Measurements from ENCODE around the gene AAMP. TPM values are rescaled to one million over a fixed set of nuclear protein-coding genes. Genes with fewer than 3 reads are reported as not detected.
A peak's percentile ranks its signal among the peaks of the same experiment; 100 is the strongest.

The AAMP gene
- total RNA-seq, 3 donors from 2014 or later (not counting 1 experiment from before 2014, with no cell fraction given): 52.5 to 61.6 (median 60.0) TPM

- Mint-ChIP-seq H3K4me1 (peaks cover 63 to 65% of the 10 kb centered on the region in 2 donors), H3K9me3 (no peaks in the 10 kb centered on the region), H3K27ac (peak overlapping the region; percentile 98 to 99), H3K36me3 (peaks cover 11% of the 10 kb centered on the region), H3K4me3 (peak overlapping the region; percentile 96), H3K27me3 (ENCODE audit: low read depth in 2 of 2) (no peaks in the 10 kb centered on the region)
- ATAC-seq: no peak
- no peak for TF ChIP-seq CTCF (IDR thresholded peaks at IDR 0.05)
- Histone ChIP-seq H3K36me3 (ENCODE audit: control insufficient read depth, insufficient read depth, low read length) (peaks cover 15% of the 10 kb centered on the region), H3K27me3 (ENCODE audit: control insufficient read depth, insufficient read depth, low read length) (no peaks in the 10 kb centered on the region), H3K27ac (ENCODE audit: low read length) (peak overlapping the region; percentile 100), H3K4me3 (ENCODE audit: low read length) (peak overlapping the region; percentile 100), H3K4me1 (ENCODE audit: control insufficient read depth, insufficient read depth, low read length) (peaks cover 44% of the 10 kb centered on the region), H3K9me3 (ENCODE audit: control insufficient read depth, insufficient read depth, low read length) (no peaks in the 10 kb centered on the region)
- intact Hi-C loops (cut with micrococcal nuclease): loop anchor here (5.0 kb wide), 3 partner anchors 91 to 679 kb away; partner anchors contain the start of genes CTDSP1 and CXCR2
- peak in 1 of 2 donors; percentile 57 for DNase-seq
- 0% methylated on average over 4 of the region's 4 CpGs for WGBS (ENCODE audit: insufficient coverage)
Observed at GRCh38 chr2:218218268-218219185, 51.4 kb downstream of the AAMP start.

- DNase-seq (peak; percentile 62 to 78), ATAC-seq (peak; percentile 49 to 77 (median 57))
- TF ChIP-seq CTCF (IDR thresholded peaks at IDR 0.05): no peak
- intact Hi-C loops (cut with micrococcal nuclease): loop anchor here (1.0 to 5.0 kb wide), 4 partner anchors 12 to 680 kb away; partner anchors contain the start of genes CTDSP1 and CXCR2
- H3K27me3 ChIP-seq (ENCODE audit: control insufficient read depth, insufficient read depth, low read length): no peaks in the 10 kb centered on the region
- under 1% methylated on average over 46 of the region's 47 CpGs for WGBS (ENCODE audit: insufficient coverage)
- H3K36me3 ChIP-seq (ENCODE audit: control insufficient read depth, insufficient read depth, low read length): peaks cover 13% of the 10 kb centered on the region
- no peaks in the 10 kb centered on the region for H3K9me3 Mint-ChIP-seq
- no peaks in the 10 kb centered on the region for H3K27me3 Mint-ChIP-seq (ENCODE audit: low read depth in 2 of 2)
- H3K36me3 Mint-ChIP-seq: peaks cover 11% of the 10 kb centered on the region
- peak overlapping the region; percentile 96 for H3K4me3 Mint-ChIP-seq
- peaks cover 54 to 56% of the 10 kb centered on the region in 2 donors for H3K4me1 Mint-ChIP-seq
- peaks cover 39% of the 10 kb centered on the region for H3K4me1 ChIP-seq (ENCODE audit: control insufficient read depth, insufficient read depth, low read length)
- peak overlapping the region; percentile 98 to 99 for H3K27ac Mint-ChIP-seq
- H3K27ac ChIP-seq (ENCODE audit: low read length): peak overlapping the region; percentile 100
- no peaks in the 10 kb centered on the region for H3K9me3 ChIP-seq (ENCODE audit: control insufficient read depth, insufficient read depth, low read length)
- peak overlapping the region; percentile 100 for H3K4me3 ChIP-seq (ENCODE audit: low read length)
Observed at GRCh38 chr2:218217360-218218267, 52.3 kb downstream of the AAMP start.

DNA sequence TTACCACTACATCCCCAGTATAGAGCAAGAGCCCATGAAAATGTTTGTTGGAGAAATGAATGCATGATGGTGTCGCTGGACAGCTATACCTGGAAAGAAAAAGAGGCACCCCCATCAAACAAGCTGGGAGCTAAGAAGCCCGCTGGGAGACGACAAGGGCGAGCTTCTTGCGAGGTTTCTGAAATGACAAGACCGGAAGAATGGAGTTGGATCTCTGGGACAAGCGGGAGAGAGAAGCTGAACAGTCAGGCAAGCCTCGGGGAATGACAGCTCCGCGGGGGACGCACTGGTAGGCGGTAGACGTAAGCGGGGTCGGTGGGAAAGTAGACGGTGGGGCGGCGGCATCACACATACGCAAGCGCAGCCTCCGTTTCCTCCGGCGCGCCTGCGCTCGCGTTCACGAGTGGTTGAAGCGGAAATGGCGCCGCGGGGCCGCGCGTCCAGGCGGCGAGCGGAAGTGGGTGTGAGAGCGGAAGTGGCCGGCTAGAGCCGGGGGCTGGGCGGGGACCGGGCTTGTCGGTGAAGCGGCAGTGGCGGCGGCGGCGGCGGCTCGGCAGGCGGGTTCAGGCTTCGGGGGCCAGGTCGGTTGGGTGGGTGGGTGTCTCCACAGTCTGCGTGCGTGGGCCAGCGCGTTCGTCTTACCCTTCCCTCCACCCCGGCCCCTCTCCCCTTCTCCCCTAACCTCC is 53.1 kb downstream of the AAMP start, which contains the start of gene ARPC2:
TSS of gene ARPC2 (plus strand) at position 516 of the 686 bp plus-strand sequence. CDS start 282 bp downstream, outside the sequence.
- Mint-ChIP-seq H3K9me3 (no peaks in the 10 kb centered on the region), H3K27ac (peak within 1 kb of the TSS; percentile 98 to 99), H3K4me3 (peak within 1 kb of the TSS; percentile 96), H3K27me3 (ENCODE audit: low read depth in 2 of 2) (no peaks in the 10 kb centered on the region), H3K4me1 (peaks cover 46 to 48% of the 10 kb centered on the region in 2 donors), H3K36me3 (peaks cover 11% of the 10 kb centered on the region)
- DNase-seq: peak; percentile 97 to 98
- peak within 1 kb of the TSS; percentile 100 for H3K4me3 ChIP-seq (ENCODE audit: low read length)
- peaks cover 31% of the 10 kb centered on the region for H3K4me1 ChIP-seq (ENCODE audit: control insufficient read depth, insufficient read depth, low read length)
- no peaks in the 10 kb centered on the region for H3K27me3 ChIP-seq (ENCODE audit: control insufficient read depth, insufficient read depth, low read length)
- ATAC-seq: peak; percentile 81 to 92 (median 87)
- WGBS (ENCODE audit: insufficient coverage): under 1% methylated on average over 51 of the region's 60 CpGs
- peaks cover 9% of the 10 kb centered on the region for H3K36me3 ChIP-seq (ENCODE audit: control insufficient read depth, insufficient read depth, low read length)
- no peaks in the 10 kb centered on the region for H3K9me3 ChIP-seq (ENCODE audit: control insufficient read depth, insufficient read depth, low read length)
- intact Hi-C loops (cut with micrococcal nuclease): loop anchor here (1.0 to 5.0 kb wide), 5 partner anchors 12 to 680 kb away; partner anchors contain the start of genes AAMP, CTDSP1, CXCR2 and PNKD
- no peak for TF ChIP-seq CTCF (IDR thresholded peaks at IDR 0.05)
- peak within 1 kb of the TSS; percentile 100 for H3K27ac ChIP-seq (ENCODE audit: low read length)

Measured in natural killer cell (primary cell).